H1 (cell line): Measurements from ENCODE around the gene RAB4B. TPM values are rescaled to one million over a fixed set of nuclear protein-coding genes. Genes with fewer than 3 reads are reported as not detected.

Experiments
- CTCF ChIA-PET: fragments of 300-600 bp; sonication (Branson Sonifier 250); formaldehyde crosslinking; loops from one replicate; lab custom pipeline; 2021; ENCODE audit not compliant: partially characterized antibody; lab: Charles Lee
- POLR2A ChIA-PET: fragments of 300-600 bp; sonication (Branson Sonifier 250); formaldehyde crosslinking; loops from one replicate; lab custom pipeline; 2021; ENCODE audit warnings: inconsistent platforms; ENCODE audit not compliant: partially characterized antibody; lab: Charles Lee
- DNase-seq, 2 experiments: peaks; one replicate each; pipeline versions ENCODE4 v3.0.0 to v3.0.0-alpha.2; 2010 to 2022; ENCODE audit warnings: low spot score in 2 of 2, low read depth in 1 of 2, mixed read lengths in 1 of 2
- FAIRE-seq: peaks from 2 replicates; lab custom pipeline; 2011; peaks lifted over from hg19 to GRCh38; lab: Jason Lieb, UNC
- H2AFZ ChIP-seq: 2 replicates; pipeline ENCODE4 v1.8.1; 2012; ENCODE audit warnings: low read length, inconsistent platforms
- H2AK5ac ChIP-seq: 2 replicates; pipeline ENCODE4 v1.6.1; 2013; ENCODE audit warnings: low read depth, low read length
- H2BK120ac ChIP-seq: replicated peaks from 2 replicates; pipeline ENCODE3; 2013; ENCODE audit warnings: low read depth, low read length, inconsistent platforms
- H2BK12ac ChIP-seq: 2 replicates; pipeline ENCODE4 v1.6.1; 2013; ENCODE audit warnings: low read depth, low read length
- H2BK15ac ChIP-seq: 2 replicates; pipeline ENCODE4 v1.6.1; 2013; ENCODE audit warnings: low read length
- H2BK20ac ChIP-seq: 2 replicates; pipeline ENCODE4 v1.6.1; 2013; ENCODE audit warnings: low read length
- H2BK5ac ChIP-seq: 2 replicates; pipeline ENCODE4 v1.6.1; 2013; ENCODE audit warnings: low read depth, low read length
- H3K14ac ChIP-seq: 2 replicates; pipeline ENCODE4 v1.6.1; 2013; ENCODE audit warnings: inconsistent platforms; ENCODE audit not compliant: insufficient read length
- H3K18ac ChIP-seq: 2 replicates; pipeline ENCODE4 v1.6.1; 2013; ENCODE audit warnings: low read length; ENCODE audit errors: extremely low read depth
- H3K23ac ChIP-seq: 2 replicates; pipeline ENCODE4 v1.6.1; 2013; ENCODE audit warnings: inconsistent platforms; ENCODE audit not compliant: insufficient read length
- H3K23me2 ChIP-seq: 2 replicates; pipeline ENCODE4 v1.6.1; 2013; ENCODE audit warnings: low read depth, low read length
- H3K27ac ChIP-seq: 2 replicates; pipeline ENCODE4 v1.6.1; 2011; ENCODE audit warnings: low read depth, low read length, inconsistent platforms
- H3K27me3 ChIP-seq, 4 experiments: replicated peaks in 1 of 4; 1 replicate in 1 of 4; 2 replicates in 3 of 4; pipeline versions ENCODE4 v1.6.1 to v1.8.1; 2011 to 2013; ENCODE audit warnings: low read length in 3 of 4, mild to moderate bottlenecking in 3 of 4, inconsistent platforms in 2 of 4, mixed read lengths in 2 of 4, moderate library complexity in 1 of 4; ENCODE audit not compliant: control insufficient read depth in 3 of 4, insufficient read depth in 3 of 4; ENCODE audit errors: extremely low read depth in 1 of 4
- H3K36me3 ChIP-seq, 4 experiments: 2 replicates each; pipeline versions ENCODE4 v1.6.1 to v1.8.1; 2011 to 2013; ENCODE audit warnings: mild to moderate bottlenecking in 4 of 4, low read length in 3 of 4, moderate library complexity in 2 of 4, control low read depth in 1 of 4, inconsistent platforms in 1 of 4; ENCODE audit not compliant: insufficient read depth in 4 of 4, control insufficient read depth in 2 of 4
- H3K4ac ChIP-seq: replicated peaks from 2 replicates; pipeline ENCODE3; 2013; ENCODE audit warnings: low read length, low read depth, mixed read lengths, inconsistent platforms; ENCODE audit not compliant: insufficient read length
- H3K4me1 ChIP-seq, 4 experiments: replicated peaks in 1 of 4; 1 replicate in 1 of 4; 2 replicates in 3 of 4; pipeline versions ENCODE4 v1.6.1 to v1.8.1; 2011 to 2013; ENCODE audit warnings: low read length in 3 of 4, inconsistent platforms in 2 of 4, mixed read lengths in 1 of 4; ENCODE audit not compliant: insufficient read depth in 4 of 4, control insufficient read depth in 3 of 4
- H3K4me2 ChIP-seq, 2 experiments: 2 replicates each; pipeline versions ENCODE4 v1.6.1 to v1.8.1; 2011 to 2013; ENCODE audit warnings: low read depth in 2 of 2, low read length in 2 of 2, control low read depth in 1 of 2, inconsistent platforms in 1 of 2, mild to moderate bottlenecking in 1 of 2; ENCODE audit not compliant: insufficient read depth in 1 of 2
- H3K4me3 ChIP-seq, 4 experiments: fragments of 200-600, 300-600 bp in 1 of 4; sonication (generic), shearing (Covaris generic), sonication (Bioruptor Twin) in 1 of 4; 2 replicates each; pipeline versions ENCODE4 v1.5.1 to v1.8.1; 2011 to 2016; ENCODE audit warnings: low read length in 4 of 4, low read depth in 3 of 4, control low read depth in 2 of 4, inconsistent platforms in 2 of 4, mild to moderate bottlenecking in 2 of 4, mixed read lengths in 1 of 4, moderate library complexity in 1 of 4; ENCODE audit not compliant: insufficient read depth in 2 of 4; ENCODE audit errors: extremely low read depth in 1 of 4
- H3K56ac ChIP-seq: replicated peaks from 2 replicates; pipeline ENCODE3; 2013; ENCODE audit warnings: low read depth, mild to moderate bottlenecking, mixed read lengths, low read length, inconsistent platforms; ENCODE audit not compliant: insufficient read length
- H3K79me1 ChIP-seq: 2 replicates; pipeline ENCODE4 v1.6.1; 2013; ENCODE audit warnings: low read depth, low read length, control low read depth
- H3K79me2 ChIP-seq, 2 experiments: 2 replicates each; pipeline versions ENCODE4 v1.6.1 to v1.8.1; 2012 to 2013; ENCODE audit warnings: low read length in 2 of 2, mild to moderate bottlenecking in 2 of 2, inconsistent platforms in 1 of 2; ENCODE audit not compliant: insufficient read depth in 2 of 2, control insufficient read depth in 1 of 2
- H3K9ac ChIP-seq, 4 experiments: replicated peaks in 1 of 4; 1 replicate in 1 of 4; 2 replicates in 3 of 4; pipeline versions ENCODE4 v1.6.1 to v1.8.1; 2011 to 2013; ENCODE audit warnings: low read depth in 3 of 4, low read length in 3 of 4, control low read depth in 2 of 4, mild to moderate bottlenecking in 2 of 4, moderate library complexity in 2 of 4, inconsistent platforms in 1 of 4; ENCODE audit errors: extremely low read depth in 1 of 4
- H3K9me3 ChIP-seq, 2 experiments: 2 replicates each; pipeline versions ENCODE4 v1.6.1 to v1.8.1; 2012 to 2013; ENCODE audit warnings: mild to moderate bottlenecking in 2 of 2, moderate library complexity in 2 of 2, control low read depth in 1 of 2, inconsistent platforms in 1 of 2, low read depth in 1 of 2, low read length in 1 of 2, mixed read lengths in 1 of 2; ENCODE audit not compliant: insufficient read depth in 2 of 2
- H4K20me1 ChIP-seq, 2 experiments: replicated peaks in 1 of 2; 2 replicates each; pipeline versions ENCODE3 to v1.8.1; 2011 to 2013; ENCODE audit warnings: inconsistent platforms in 2 of 2, low read length in 2 of 2, mild to moderate bottlenecking in 1 of 2; ENCODE audit not compliant: insufficient read depth in 2 of 2, control insufficient read depth in 1 of 2
- H4K5ac ChIP-seq: 2 replicates; pipeline ENCODE4 v1.6.1; 2013; ENCODE audit warnings: low read length, low read depth, mixed read lengths, inconsistent platforms; ENCODE audit not compliant: insufficient read length
- H4K8ac ChIP-seq: 2 replicates; pipeline ENCODE4 v1.8.0; 2013; ENCODE audit warnings: mild to moderate bottlenecking, moderate library complexity, low read length, inconsistent platforms; ENCODE audit not compliant: insufficient read depth; ENCODE audit errors: extremely low read depth
- H4K91ac ChIP-seq: replicated peaks from 2 replicates; pipeline ENCODE3; 2013; ENCODE audit warnings: low read length, mixed read lengths, inconsistent platforms; ENCODE audit not compliant: insufficient read length
- ASH2L ChIP-seq: fragments of 200-600, 300-600 bp; sonication (generic); IDR thresholded peaks from one replicate; pipeline ENCODE4 v1.7.1; 2017; ENCODE audit warnings: low read length
- BRCA1 ChIP-seq: IDR thresholded peaks from 2 replicates; pipeline ENCODE4 v1.6.1; 2012; ENCODE audit warnings: low read depth, low read length, improper control_type of control experiment
- CEBPB ChIP-seq: IDR thresholded peaks from 2 replicates; pipeline ENCODE4 v1.6.1; 2012; ENCODE audit warnings: low read depth, low read length
- CHD2 ChIP-seq: IDR thresholded peaks from 2 replicates; pipeline ENCODE4 v1.6.1; 2012; ENCODE audit warnings: low read length, improper control_type of control experiment
- EGR1 ChIP-seq: IDR thresholded peaks from 2 replicates; pipeline ENCODE4 v1.6.1; 2011; ENCODE audit warnings: low read depth, low read length, borderline replicate concordance
- KDM4A ChIP-seq: IDR thresholded peaks from one replicate; pipeline ENCODE4 v1.7.1; 2012; ENCODE audit warnings: low read depth, mild to moderate bottlenecking, moderate library complexity, low read length, inconsistent platforms; ENCODE audit not compliant: severe bottlenecking
- KDM5A ChIP-seq: fragments of 200-600 bp; IDR thresholded peaks from 2 replicates; pipeline ENCODE4 v1.7.1; 2012; ENCODE audit warnings: mild to moderate bottlenecking, low read length, inconsistent platforms, mixed read lengths
- POLR2AphosphoS5 ChIP-seq: IDR thresholded peaks from 2 replicates; pipeline ENCODE4 v1.6.1; 2011; ENCODE audit warnings: low read depth, low read length
- RBBP5 ChIP-seq: IDR thresholded peaks from 2 replicates; pipeline ENCODE4 v1.7.1; 2012; ENCODE audit warnings: low read depth, mild to moderate bottlenecking, inconsistent platforms, low read length, moderate library complexity, borderline replicate concordance
- SP1 ChIP-seq: IDR thresholded peaks from 2 replicates; pipeline ENCODE4 v1.6.1; 2011; ENCODE audit warnings: low read depth, low read length
- SRF ChIP-seq: IDR thresholded peaks from 2 replicates; pipeline ENCODE4 v1.6.1; 2011; ENCODE audit warnings: mild to moderate bottlenecking, low read depth, low read length, moderate library complexity
- SUZ12 ChIP-seq: fragments of 200-600 bp; sonication (generic); IDR thresholded peaks from 2 replicates; pipeline ENCODE4 v1.6.1; 2012; ENCODE audit warnings: mild to moderate bottlenecking, inconsistent platforms, low read length, moderate library complexity, mixed read lengths
- ZNF274 ChIP-seq: IDR thresholded peaks from 2 replicates; pipeline ENCODE4 v1.7.0; 2012; ENCODE audit warnings: low read length, borderline replicate concordance; ENCODE audit errors: extremely low read depth
- polyA plus RNA-seq, 7 experiments: library from polyadenylated mRNA; depleted of rRNA in 3 of 7; stranded (reverse) in 5 of 7; unstranded in 2 of 7; fragments of >200 nt in 5 of 7; fragments of 200-250 nt in 2 of 7; gene quantifications; 1 replicate in 5 of 7; 2 replicates in 1 of 7; 4 replicates in 1 of 7; pipeline versions ENCODE4 v1.2.1 to v1.2.3, GENCODE V29; 2011 to 2013; ENCODE audit warnings: missing spikeins in 2 of 7, mixed read lengths in 2 of 7
- total RNA-seq: library from RNA; stranded (reverse); fragmentation: NEBNext Ultra II Directional; extraction: Animal tissue kit (Norgen Biotek cat#: 25700); gene quantifications from 2 replicates; pipeline ENCODE4 v1.2.1, GENCODE V29; 2021
- TF ChIP-seq, protein P1 (sequence below), 3 experiments: IDR thresholded peaks; 1 replicate in 2 of 3; 2 replicates in 1 of 3; pipeline versions ENCODE4 v1.5.1 to v1.6.1; 2011; ENCODE audit warnings: low read length in 3 of 3, mild to moderate bottlenecking in 3 of 3, inconsistent platforms in 2 of 3, low read depth in 1 of 3, moderate library complexity in 1 of 3; ENCODE audit not compliant: insufficient read depth in 1 of 3; ENCODE audit errors: control extremely low read depth in 1 of 3

The RAB4B gene
- total and polyA plus RNA-seq, 2 of the 8 experiments (the other 6 are each of a cell fraction or from before 2014, with no cell fraction given), result 15.9 to 28.6 TPM

DNA sequence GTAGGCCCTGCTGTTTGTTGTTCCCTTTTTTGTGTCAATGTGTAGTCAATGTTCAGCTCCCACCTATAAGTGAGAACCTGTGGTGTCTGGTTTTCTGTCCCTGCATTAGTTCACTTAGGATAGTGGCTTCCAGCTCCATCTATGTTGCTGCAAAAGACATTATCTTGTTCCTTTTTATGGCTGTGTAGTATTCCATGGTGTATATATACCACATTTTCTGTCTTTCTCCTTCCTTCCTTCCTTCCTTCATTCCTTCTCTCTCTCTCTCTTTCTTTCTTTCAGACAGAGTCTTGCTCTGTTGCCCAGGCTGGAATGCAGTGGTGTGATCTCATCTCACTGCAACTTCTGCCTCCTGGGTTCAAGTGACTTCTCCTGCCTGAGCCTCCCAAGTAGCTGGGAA is 51.2 kb downstream of the RAB4B start:
- Histone ChIP-seq H3K27ac (no peak overlapping the region), H2BK15ac (no peak overlapping the region), H3K36me3 (no peaks in the 10 kb centered on the region; a peak in 2 of 8 replicates), H3K4me2 (no peak overlapping the region), H3K9ac (no peak overlapping the region), H3K18ac (no peak overlapping the region), H3K14ac (no peak overlapping the region), H3K79me2 (no peaks in the 10 kb centered on the region), H3K56ac (no peak overlapping the region), H2BK20ac (no peak overlapping the region), H4K5ac (no peak overlapping the region), H2BK12ac (no peak overlapping the region), H2AFZ (no peak overlapping the region), H3K23ac (no peak overlapping the region), H3K27me3 (no peaks in the 10 kb centered on the region), H4K20me1 (no peaks in the 10 kb centered on the region), H3K79me1 (no peaks in the 10 kb centered on the region; the same call in 1 of the 2 replicates), H3K4ac (no peak overlapping the region), H2BK5ac (no peak overlapping the region), H3K4me1 (no peaks in the 10 kb centered on the region), H4K91ac (no peak overlapping the region), H2AK5ac (no peak overlapping the region), H4K8ac (no peak overlapping the region), H3K23me2 (peaks cover 2% of the 10 kb centered on the region; the same call in 1 of the 2 replicates), H3K9me3 (no peaks in the 10 kb centered on the region), H2BK120ac (no peak overlapping the region), H3K4me3 (no peak overlapping the region)
- ChIA-PET CTCF (interaction anchor here (0.6 to 1.6 kb wide), 2 partner anchors 10 to 116 kb away, joined by 3 to 6 read pairs; no protein-coding TSS in a partner anchor), POLR2A (interaction anchor here (0.9 to 1.1 kb wide), 2 partner anchors 10 to 20 kb away, joined by 3 to 4 read pairs; no protein-coding TSS in a partner anchor)
- no peak for DNase-seq
- FAIRE-seq, result no peak
- no peak for TF ChIP-seq POLR2AphosphoS5
- TF ChIP-seq KDM5A, result no peak
- TF ChIP-seq SP1, result no peak
- no peak for TF ChIP-seq ZNF274
- TF ChIP-seq SRF, result no peak
- TF ChIP-seq SUZ12, result no peak
- TF ChIP-seq EGR1, result no peak
- TF ChIP-seq KDM4A, result no peak
- TF ChIP-seq CEBPB, result no peak
- TF ChIP-seq, protein P1, sequence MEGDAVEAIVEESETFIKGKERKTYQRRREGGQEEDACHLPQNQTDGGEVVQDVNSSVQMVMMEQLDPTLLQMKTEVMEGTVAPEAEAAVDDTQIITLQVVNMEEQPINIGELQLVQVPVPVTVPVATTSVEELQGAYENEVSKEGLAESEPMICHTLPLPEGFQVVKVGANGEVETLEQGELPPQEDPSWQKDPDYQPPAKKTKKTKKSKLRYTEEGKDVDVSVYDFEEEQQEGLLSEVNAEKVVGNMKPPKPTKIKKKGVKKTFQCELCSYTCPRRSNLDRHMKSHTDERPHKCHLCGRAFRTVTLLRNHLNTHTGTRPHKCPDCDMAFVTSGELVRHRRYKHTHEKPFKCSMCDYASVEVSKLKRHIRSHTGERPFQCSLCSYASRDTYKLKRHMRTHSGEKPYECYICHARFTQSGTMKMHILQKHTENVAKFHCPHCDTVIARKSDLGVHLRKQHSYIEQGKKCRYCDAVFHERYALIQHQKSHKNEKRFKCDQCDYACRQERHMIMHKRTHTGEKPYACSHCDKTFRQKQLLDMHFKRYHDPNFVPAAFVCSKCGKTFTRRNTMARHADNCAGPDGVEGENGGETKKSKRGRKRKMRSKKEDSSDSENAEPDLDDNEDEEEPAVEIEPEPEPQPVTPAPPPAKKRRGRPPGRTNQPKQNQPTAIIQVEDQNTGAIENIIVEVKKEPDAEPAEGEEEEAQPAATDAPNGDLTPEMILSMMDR (IDR thresholded peaks at IDR 0.05; ENCODE audit: control extremely low read depth in 1 of 3, insufficient read depth in 1 of 3, low read depth in 1 of 3, low read length in 3 of 3), result no peak
- TF ChIP-seq CHD2, result no peak
- no peak for TF ChIP-seq BRCA1
- TF ChIP-seq RBBP5, result no peak
- no peak for TF ChIP-seq ASH2L
